Fibroblast of the conjunctiva (primary cell): ENCODE data around the gene PRX.
"Not testable (repeated sequence)": the region's sequence is repeated elsewhere in the genome, so short reads cannot be mapped to it uniquely, and the experiment has no call there.

Source experiments
- DNase-seq: peaks from one replicate; pipeline ENCODE4 v3.0.0-alpha.2; 2010; ENCODE audit warnings: low read depth

PRX gene

GRCh38 chr19:40413291-40413845 is at the start of gene PRX:
PRX (minus strand) TSS chr19:40413378; CDS start chr19:40407932, 5,446 bp downstream.
- DNase-seq = no peak

GRCh38 chr19:40461669-40462221 is 48.6 kb upstream of the PRX start:
- DNase-seq = no peak

GRCh38 chr19:40460185-40460584 is 47.0 kb upstream of the PRX start:
- DNase-seq = no peak

GRCh38 chr19:40458597-40458974 is 45.4 kb upstream of the PRX start:
- DNase-seq = no peak

- DNase-seq = no peak
Measured at GRCh38 chr19:40457953-40458596, 44.9 kb upstream of the PRX start.

GRCh38 chr19:40457048-40457447 is 43.9 kb upstream of the PRX start:
- no peak for DNase-seq

GRCh38 chr19:40453943-40454342 is 40.8 kb upstream of the PRX start:
- DNase-seq = not testable (repeated sequence)

GRCh38 chr19:40453151-40453735 is 40.1 kb upstream of the PRX start:
- no peak for DNase-seq

- no peak for DNase-seq
Measured at GRCh38 chr19:40452016-40452415, 38.8 kb upstream of the PRX start.

GRCh38 chr19:40450664-40451063 is 37.5 kb upstream of the PRX start:
- DNase-seq = no peak

GRCh38 chr19:40449506-40449905 is 36.3 kb upstream of the PRX start:
- no peak for DNase-seq

- no peak for DNase-seq
Measured at GRCh38 chr19:40446263-40446784, 33.1 kb upstream of the PRX start.

GRCh38 chr19:40445780-40446262 is 32.6 kb upstream of the PRX start:
- no peak for DNase-seq

GRCh38 chr19:40444825-40445312 is 31.7 kb upstream of the PRX start:
- no peak for DNase-seq

GRCh38 chr19:40444000-40444824 is 31.0 kb upstream of the PRX start, which contains the start of gene SERTAD3:
SERTAD3 (minus strand) TSS chr19:40444335; CDS start chr19:40442080, 2,255 bp downstream.
- peak; percentile 86 for DNase-seq

- DNase-seq = peak; percentile 99
Measured at GRCh38 chr19:40443131-40443999, 30.2 kb upstream of the PRX start.

GRCh38 chr19:40442328-40443130 is 29.4 kb upstream of the PRX start:
- no peak for DNase-seq

- no peak for DNase-seq
Measured at GRCh38 chr19:40441719-40442253, 28.6 kb upstream of the PRX start.

GRCh38 chr19:40438284-40438683 is 25.1 kb upstream of the PRX start:
- DNase-seq = no peak
